Activated CD8-positive, alpha-beta memory T cell treated with anti-CD3 and anti-CD28 coated beads for 36 hours (primary cell): ENCODE data around the gene DUSP5. TPM values are rescaled to one million over a fixed set of nuclear protein-coding genes. Genes with fewer than 3 reads are reported as not detected.

Source experiments
- CTCF ChIA-PET: fragments of 350-600 bp; sonication (Branson Sonifier 250); formaldehyde crosslinking; loops from one replicate; lab custom pipeline; 2021; ENCODE audit warnings: antibody characterized with exemption; lab: Charles Lee
- POLR2A ChIA-PET: fragments of 350-600 bp; sonication (Branson Sonifier 250); formaldehyde crosslinking; loops from one replicate; lab custom pipeline; 2021; ENCODE audit warnings: antibody characterized with exemption; lab: Charles Lee
- total RNA-seq, 2 experiments: library from RNA; stranded (reverse); gene quantifications; one replicate each; pipeline ENCODE4 v1.2.3, GENCODE V29; 2021

DUSP5 gene
- total RNA-seq, 2 experiments from 2014 or later = 98.6 to 99.4 TPM

GRCh38 chr10:110549211-110549610, 51.5 kb downstream of the DUSP5 start:
- CTCF ChIA-PET = interaction anchor here (1.8 kb wide), 1 partner anchor 242 kb away, joined by 6 read pairs; no protein-coding TSS in a partner anchor
- POLR2A ChIA-PET = no interaction called here

DNA sequence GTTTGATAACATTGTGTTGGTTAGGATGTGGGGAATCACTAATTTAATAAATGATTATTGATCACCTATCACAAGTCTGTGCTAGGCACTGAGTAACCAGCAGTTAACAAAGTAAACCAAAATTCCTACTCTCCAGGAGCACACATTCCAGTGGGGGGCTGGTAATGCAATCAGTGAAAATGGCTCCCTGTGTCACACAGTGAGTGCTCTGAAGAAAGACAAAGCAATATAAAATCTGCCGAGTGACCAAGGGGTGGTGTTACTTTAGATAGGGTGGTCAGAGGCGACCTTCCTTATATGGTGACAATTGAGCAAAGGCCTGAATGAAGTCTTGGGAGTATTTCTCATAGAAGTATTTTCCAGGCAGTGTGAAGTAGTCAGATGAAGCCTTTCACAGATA, 56.2 kb downstream of the DUSP5 start:
- POLR2A ChIA-PET = no interaction called here
- CTCF ChIA-PET = no interaction called here

- CTCF ChIA-PET = no interaction called here
- POLR2A ChIA-PET = no interaction called here
These were observed 58.6 kb downstream of the DUSP5 start for GRCh38 chr10:110556296-110556695.

DNA sequence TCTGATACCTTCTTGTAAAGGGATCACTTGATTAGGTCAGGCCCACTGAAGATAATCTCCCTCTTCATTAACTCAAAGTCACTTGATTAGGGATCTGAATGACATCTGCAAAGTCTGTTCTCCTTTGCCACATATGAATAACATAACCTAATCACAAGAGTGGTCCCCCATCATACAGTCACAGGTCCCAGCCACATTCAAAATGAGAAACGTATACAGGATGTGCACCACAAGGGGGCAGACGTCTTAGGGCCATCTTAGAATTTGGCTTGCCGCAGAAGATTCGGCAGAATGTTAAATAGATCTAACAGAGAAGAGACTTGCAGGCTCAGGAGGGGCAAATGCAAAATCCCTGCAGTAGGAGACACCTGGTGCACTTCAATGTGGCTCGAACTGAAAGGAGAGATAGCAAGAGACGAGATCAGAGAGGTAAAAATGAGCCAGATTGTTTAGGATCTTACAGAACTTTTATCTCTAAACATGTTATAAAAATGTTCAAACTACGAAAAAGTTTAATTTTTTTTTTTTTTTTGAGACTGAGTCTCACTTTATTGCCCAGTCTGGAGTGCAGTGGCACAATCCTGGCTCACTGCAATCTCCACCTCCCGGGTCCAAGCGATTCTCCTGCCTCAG, 59.4 kb downstream of the DUSP5 start:
- ChIA-PET CTCF (interaction anchor here (0.7 to 1.3 kb wide), 4 partner anchors 9 to 142 kb away, joined by 3 to 4 read pairs (median 3); no protein-coding TSS in a partner anchor), POLR2A (interaction anchor here (0.7 kb wide), 1 partner anchor 204 kb away, joined by 7 read pairs; no protein-coding TSS in a partner anchor)

DNA sequence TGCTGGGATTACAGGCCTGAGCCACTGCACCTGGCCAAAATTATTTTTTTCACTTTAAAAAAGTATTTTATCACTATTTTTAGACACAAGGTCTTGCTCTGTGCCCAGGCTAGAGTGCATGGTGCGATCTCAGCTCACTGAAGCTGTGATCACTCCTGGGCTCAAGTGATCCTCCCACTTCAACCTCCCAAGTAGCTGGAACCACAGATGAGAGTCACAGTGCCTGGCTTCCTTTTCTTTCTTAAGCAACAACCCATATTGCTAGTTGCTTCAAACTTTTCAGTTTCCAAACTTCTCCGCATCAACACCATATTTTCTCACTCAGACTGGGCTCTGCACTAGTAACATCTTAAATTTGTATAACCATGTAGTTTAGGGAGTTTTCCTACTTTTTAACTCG, 60.3 kb downstream of the DUSP5 start:
- POLR2A ChIA-PET = interaction anchor here (0.7 kb wide), 1 partner anchor 205 kb away, joined by 7 read pairs; no protein-coding TSS in a partner anchor

GRCh38 chr10:110560012-110560411, 62.3 kb downstream of the DUSP5 start:
- POLR2A ChIA-PET = no interaction called here
- CTCF ChIA-PET = no interaction called here

More for the DNA sequence above, 60.3 kb downstream of the DUSP5 start:
- CTCF ChIA-PET = interaction anchor here (0.6 to 1.3 kb wide), 3 partner anchors 11 to 225 kb away, joined by 3 to 4 read pairs (median 3); no protein-coding TSS in a partner anchor

Other genes starting within 250 kb of the DUSP5 start
- gene SMNDC1, start 193.0 kb upstream of the DUSP5 start, total RNA-seq = 10 to 100 TPM; 53.6 to 59.4 TPM
- 10 to 100 TPM; 73.7 to 73.9 TPM for gene SMC3, start 69.8 kb downstream of the DUSP5 start, total RNA-seq
- gene RBM20, start 146.4 kb downstream of the DUSP5 start, total RNA-seq = under 1 TPM; 0.15 to 0.42 TPM